Glutamatergic neuron (in vitro differentiated cells): ENCODE measurements around the gene LAMA1. TPM values are rescaled to one million over a fixed set of nuclear protein-coding genes. Genes with fewer than 3 reads are reported as not detected.

Source experiments
- DNase-seq: peaks from one replicate; pipeline ENCODE4 v3.0.0; 2022
- H3K27ac Mint-ChIP-seq: one replicate; pipeline ENCODE4 v1.8.0; 2020; ENCODE audit warnings: mild to moderate bottlenecking, mixed read lengths, inconsistent platforms; ENCODE audit not compliant: unreplicated experiment
- H3K27me3 Mint-ChIP-seq: one replicate; pipeline ENCODE4 v1.8.0; 2020; ENCODE audit warnings: mild to moderate bottlenecking, moderate library complexity, mixed read lengths, inconsistent platforms; ENCODE audit not compliant: unreplicated experiment
- H3K36me3 Mint-ChIP-seq: one replicate; pipeline ENCODE4 v1.8.0; 2020; ENCODE audit warnings: mild to moderate bottlenecking, mixed read lengths, inconsistent platforms; ENCODE audit not compliant: unreplicated experiment
- H3K4me1 Mint-ChIP-seq: one replicate; pipeline ENCODE4 v1.8.0; 2020; ENCODE audit warnings: mild to moderate bottlenecking, low read depth, mixed read lengths, inconsistent platforms; ENCODE audit not compliant: unreplicated experiment
- H3K4me3 Mint-ChIP-seq: one replicate; pipeline ENCODE4 v1.8.0; 2020; ENCODE audit warnings: mild to moderate bottlenecking, mixed read lengths, inconsistent platforms; ENCODE audit not compliant: unreplicated experiment
- H3K9me3 Mint-ChIP-seq: one replicate; pipeline ENCODE4 v1.8.0; 2020; ENCODE audit warnings: mild to moderate bottlenecking, moderate library complexity, mixed read lengths, inconsistent platforms; ENCODE audit not compliant: unreplicated experiment
- CTCF ChIP-seq: fragments of 200-600 bp; sonication (generic); IDR thresholded peaks from one replicate; pipeline ENCODE4 v1.5.0; 2021; ENCODE audit not compliant: partially characterized antibody, unreplicated experiment
- total RNA-seq: library from RNA; stranded (reverse); fragmentation: NEBNext Ultra II Directional; extraction: Animal tissue kit (Norgen Biotek cat#: 25700); gene quantifications from one replicate; pipeline ENCODE4 v1.2.1, GENCODE V29; 2021; ENCODE audit not compliant: unreplicated experiment

The LAMA1 gene
- total RNA-seq, 1 donor from 2014 or later, result 32.0 TPM

- peaks cover 3% of the 10 kb centered on the region for H3K27me3 Mint-ChIP-seq
- H3K9me3 Mint-ChIP-seq, result no peaks in the 10 kb centered on the region
- H3K4me3 Mint-ChIP-seq, result no peak overlapping the region
- no peak for DNase-seq
- H3K36me3 Mint-ChIP-seq, result peaks cover 14% of the 10 kb centered on the region
- no peaks in the 10 kb centered on the region for H3K4me1 Mint-ChIP-seq
- no peak overlapping the region for H3K27ac Mint-ChIP-seq
- TF ChIP-seq CTCF, result no peak
Observed at GRCh38 chr18:6959110-6959509, 158.5 kb downstream of the LAMA1 start.

- Mint-ChIP-seq H3K36me3 (peaks cover 14% of the 10 kb centered on the region), H3K27me3 (peaks cover 5% of the 10 kb centered on the region), H3K4me3 (no peak overlapping the region), H3K4me1 (no peaks in the 10 kb centered on the region), H3K9me3 (no peaks in the 10 kb centered on the region), H3K27ac (no peak overlapping the region)
- TF ChIP-seq CTCF, result no peak
- DNase-seq, result no peak
Observed at GRCh38 chr18:6956999-6957398, 160.6 kb downstream of the LAMA1 start.

- no peak for DNase-seq
- H3K27ac Mint-ChIP-seq, result no peak overlapping the region
- no peaks in the 10 kb centered on the region for H3K9me3 Mint-ChIP-seq
- peaks cover 5% of the 10 kb centered on the region for H3K27me3 Mint-ChIP-seq
- peaks cover 14% of the 10 kb centered on the region for H3K36me3 Mint-ChIP-seq
- no peak for TF ChIP-seq CTCF
- H3K4me1 Mint-ChIP-seq, result no peaks in the 10 kb centered on the region
- H3K4me3 Mint-ChIP-seq, result no peak overlapping the region
Observed at GRCh38 chr18:6956495-6956894, 161.1 kb downstream of the LAMA1 start.

GRCh38 chr18:6955304-6955703 lies 162.3 kb downstream of the LAMA1 start:
- DNase-seq, result no peak
- no peak overlapping the region for H3K27ac Mint-ChIP-seq
- H3K4me3 Mint-ChIP-seq, result no peak overlapping the region
- H3K27me3 Mint-ChIP-seq, result peaks cover 5% of the 10 kb centered on the region
- TF ChIP-seq CTCF, result no peak
- no peaks in the 10 kb centered on the region for H3K9me3 Mint-ChIP-seq
- H3K36me3 Mint-ChIP-seq, result peaks cover 12% of the 10 kb centered on the region
- no peaks in the 10 kb centered on the region for H3K4me1 Mint-ChIP-seq

- Mint-ChIP-seq H3K4me1 (no peaks in the 10 kb centered on the region), H3K9me3 (no peaks in the 10 kb centered on the region), H3K36me3 (peaks cover 6% of the 10 kb centered on the region), H3K27me3 (peaks cover 5% of the 10 kb centered on the region), H3K4me3 (no peak overlapping the region), H3K27ac (no peak overlapping the region)
- no peak for TF ChIP-seq CTCF
- no peak for DNase-seq
Observed at GRCh38 chr18:6954501-6954900, 163.1 kb downstream of the LAMA1 start.
